IPS-11a (cell line): ENCODE measurements around the gene RARRES2.
"Not testable (repeated sequence)": the region's sequence is repeated elsewhere in the genome, so short reads cannot be mapped to it uniquely, and the experiment has no call there.

ENCODE experiments used
- H3K4me3 ChIP-seq: one replicate; pipeline ENCODE4 v1.5.1; 2013; ENCODE audit warnings: low read depth, low read length, control low read depth

The RARRES2 gene

GRCh38 chr7:150297978-150298377 lies 43.5 kb downstream of the RARRES2 start:
- H3K4me3 ChIP-seq, result not testable (repeated sequence)

GRCh38 chr7:150296802-150297201 lies 44.6 kb downstream of the RARRES2 start:
- not testable (repeated sequence) for H3K4me3 ChIP-seq

DNA sequence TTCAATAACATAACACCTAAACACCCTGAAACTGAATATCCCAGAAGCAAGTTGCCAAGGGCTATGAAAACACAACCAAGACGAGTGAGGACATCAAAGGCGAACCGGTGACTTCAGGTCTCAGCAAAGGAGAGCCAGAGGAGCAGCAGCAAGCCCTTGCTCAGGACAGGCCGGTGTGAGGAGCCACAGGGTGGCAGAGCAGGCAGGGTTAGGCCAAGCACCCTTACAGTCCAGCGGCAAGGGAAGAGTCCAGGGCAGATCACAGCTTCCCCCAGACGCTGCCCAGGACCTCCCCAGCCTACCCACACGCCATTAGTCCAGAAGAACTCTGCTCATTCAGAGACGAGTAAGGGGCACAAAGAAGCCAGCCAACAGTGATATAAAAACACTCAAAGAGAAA lies 45.8 kb downstream of the RARRES2 start:
- not testable (repeated sequence) for H3K4me3 ChIP-seq

- not testable (repeated sequence) for H3K4me3 ChIP-seq
Observed at GRCh38 chr7:150295027-150295426, 46.4 kb downstream of the RARRES2 start.

DNA sequence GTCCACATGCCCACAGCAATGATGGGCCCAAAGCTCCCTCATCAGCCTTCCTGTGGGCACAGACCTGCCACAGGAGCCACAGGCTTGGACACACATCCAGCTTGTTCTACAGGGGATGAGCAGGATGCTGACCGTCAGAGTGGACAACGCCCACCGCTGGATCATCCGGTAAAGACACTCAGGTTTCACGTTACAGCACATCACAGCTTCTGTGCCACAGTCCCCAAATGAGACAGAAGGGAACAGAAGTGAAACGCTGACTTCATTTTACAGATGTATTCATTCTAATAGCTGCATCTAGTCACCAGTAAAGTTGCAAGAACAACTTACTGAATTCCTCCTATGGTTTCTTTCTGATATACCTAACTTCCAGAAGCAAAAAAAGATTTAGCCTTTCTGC lies 51.1 kb downstream of the RARRES2 start:
- not testable (repeated sequence) for H3K4me3 ChIP-seq

- H3K4me3 ChIP-seq, result not testable (repeated sequence)
Observed at GRCh38 chr7:150288816-150289215, 52.6 kb downstream of the RARRES2 start.
